SIG-M5 (cell line): ENCODE measurements around the gene PRDM2.

Experiments
- DNase-seq: peaks from one replicate; lab custom pipeline; 2025; lab: John Stamatoyannopoulos, UW

Gene PRDM2

DNA sequence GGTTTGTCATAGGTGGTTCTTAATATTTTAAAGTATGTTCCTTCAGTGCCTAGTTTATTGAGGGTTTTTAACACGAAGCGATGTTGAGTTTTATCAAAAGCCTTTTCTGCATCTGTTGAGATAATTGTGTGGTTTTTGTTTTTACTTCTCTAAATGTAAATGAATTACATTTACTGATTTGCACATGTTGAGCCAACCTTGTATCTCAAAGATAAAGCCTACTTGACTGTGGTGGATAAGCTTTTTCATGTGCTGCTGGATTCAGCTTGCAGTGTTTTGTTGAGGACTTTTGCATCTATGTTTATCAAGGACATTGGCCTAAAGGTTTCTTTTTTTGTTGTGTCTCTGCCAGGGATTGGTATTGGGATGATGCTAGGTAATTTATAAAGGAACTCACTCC, 142.5 kb downstream of the PRDM2 start:
- no peak for DNase-seq

DNA sequence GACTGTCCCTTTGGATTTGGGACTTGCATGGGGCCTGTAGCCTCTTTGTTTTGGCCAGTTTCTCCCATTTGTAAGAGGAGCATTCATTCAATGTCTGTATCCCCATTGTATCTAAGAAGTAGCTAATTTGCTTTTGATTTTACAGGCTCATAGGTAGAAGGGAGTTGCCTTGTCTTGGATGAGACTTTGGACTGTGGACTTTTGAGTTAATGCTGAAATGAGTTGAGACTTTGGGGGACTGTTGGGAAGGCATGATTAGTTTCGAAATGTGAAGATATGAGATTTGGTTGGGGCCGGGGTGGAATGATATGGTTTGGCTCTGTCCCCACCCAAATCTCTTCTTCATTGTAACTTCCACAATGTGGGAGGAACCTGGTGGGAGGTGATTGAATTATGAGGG, 151.7 kb downstream of the PRDM2 start:
- no peak for DNase-seq

DNA sequence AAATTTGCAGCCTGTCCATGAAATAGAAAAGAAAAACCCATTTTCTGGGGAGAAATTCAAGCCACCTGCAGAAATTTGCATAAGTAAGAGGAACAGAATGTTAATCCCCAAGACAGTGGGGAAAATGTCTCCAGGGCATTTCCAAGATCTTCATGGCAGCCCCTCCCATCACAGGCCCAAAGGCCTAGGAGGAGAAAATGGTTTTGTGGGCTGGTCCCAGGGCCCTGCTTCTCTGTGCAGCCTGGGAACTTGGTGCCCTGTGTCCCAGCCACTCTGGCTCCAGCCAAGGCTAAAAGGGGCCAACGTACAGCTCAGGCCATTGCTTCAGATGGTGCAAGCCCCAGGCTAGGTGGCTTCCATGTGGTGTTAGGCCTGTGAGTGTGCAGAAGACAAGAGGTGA, 155.6 kb downstream of the PRDM2 start:
- DNase-seq, result no peak

DNA sequence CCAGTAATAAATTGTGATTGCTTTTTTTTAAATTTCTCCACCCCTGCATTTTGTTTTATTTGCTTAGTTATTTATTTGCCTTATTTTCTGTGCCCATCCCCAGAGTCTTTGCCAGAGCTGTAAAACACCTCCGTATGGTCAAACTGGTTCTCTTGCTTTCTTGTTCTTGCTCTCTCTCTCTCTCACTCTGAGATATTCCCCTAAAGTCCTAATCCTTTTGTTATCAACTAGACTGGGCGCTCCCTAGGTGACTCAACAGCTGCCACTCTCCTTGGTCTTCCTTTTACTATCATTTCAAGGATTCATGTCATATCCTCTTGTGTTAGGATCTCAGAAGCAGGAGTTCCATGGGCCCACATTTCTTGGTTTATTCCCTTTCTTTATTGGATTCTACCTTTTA, 160.0 kb downstream of the PRDM2 start:
- DNase-seq, result no peak

DNA sequence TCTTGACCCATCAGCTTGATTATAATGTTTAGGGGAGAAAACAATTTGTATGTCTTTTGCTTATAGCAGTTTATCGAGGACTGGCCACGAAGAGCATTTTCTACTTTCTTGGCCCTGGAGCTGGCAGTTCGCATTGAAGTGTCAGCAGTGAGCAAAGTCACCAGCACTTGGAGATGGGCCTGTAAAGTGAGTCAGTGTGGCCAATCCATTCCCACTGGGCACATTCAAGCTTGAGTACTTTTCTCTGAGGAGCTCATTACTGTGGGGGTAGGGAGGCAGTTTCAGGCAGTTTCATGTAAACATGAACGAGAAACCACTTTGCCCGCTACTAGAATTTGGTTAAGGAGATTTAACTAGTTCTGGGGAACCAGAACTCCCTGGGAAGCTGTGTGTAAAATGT, 164.8 kb downstream of the PRDM2 start:
- DNase-seq, result no peak

DNA sequence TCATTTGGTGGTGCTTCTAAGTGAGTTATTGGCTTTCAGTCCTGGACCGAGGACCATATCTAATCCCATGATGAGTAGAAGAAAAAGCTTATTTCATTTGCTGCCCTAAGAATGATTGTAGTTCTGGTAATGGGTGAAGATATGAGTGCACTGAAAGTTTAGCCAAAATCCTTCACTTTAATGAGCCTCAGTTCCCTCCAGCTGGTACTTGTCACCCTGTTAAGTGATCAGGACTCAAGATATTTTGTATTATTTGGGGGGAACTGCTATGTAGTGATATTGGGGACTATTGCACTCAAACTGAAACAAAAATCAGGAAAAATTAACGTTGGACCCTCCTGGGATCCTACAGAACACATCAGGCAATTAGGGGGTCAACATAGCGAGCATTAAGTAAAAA, 165.9 kb downstream of the PRDM2 start:
- DNase-seq, result no peak

DNA sequence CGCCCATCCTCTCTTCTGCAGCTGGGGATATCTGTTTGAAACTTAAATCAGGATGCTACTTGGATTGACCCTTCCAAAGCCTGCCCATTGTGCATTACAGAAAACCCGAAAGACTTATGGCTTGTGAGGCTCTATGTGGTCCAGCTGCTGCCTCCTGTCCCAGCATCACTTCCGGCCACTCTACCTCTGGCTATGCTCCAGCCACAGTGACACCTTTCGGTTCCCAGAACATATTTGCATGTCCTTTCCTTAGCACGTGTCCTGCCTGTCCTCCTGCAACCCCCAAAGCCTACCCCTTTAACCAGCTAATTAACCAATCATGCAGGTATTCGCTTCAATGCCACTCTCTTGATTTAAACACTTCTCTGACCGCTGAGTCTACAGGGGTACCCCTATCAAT, 167.6 kb downstream of the PRDM2 start:
- DNase-seq, result no peak

DNA sequence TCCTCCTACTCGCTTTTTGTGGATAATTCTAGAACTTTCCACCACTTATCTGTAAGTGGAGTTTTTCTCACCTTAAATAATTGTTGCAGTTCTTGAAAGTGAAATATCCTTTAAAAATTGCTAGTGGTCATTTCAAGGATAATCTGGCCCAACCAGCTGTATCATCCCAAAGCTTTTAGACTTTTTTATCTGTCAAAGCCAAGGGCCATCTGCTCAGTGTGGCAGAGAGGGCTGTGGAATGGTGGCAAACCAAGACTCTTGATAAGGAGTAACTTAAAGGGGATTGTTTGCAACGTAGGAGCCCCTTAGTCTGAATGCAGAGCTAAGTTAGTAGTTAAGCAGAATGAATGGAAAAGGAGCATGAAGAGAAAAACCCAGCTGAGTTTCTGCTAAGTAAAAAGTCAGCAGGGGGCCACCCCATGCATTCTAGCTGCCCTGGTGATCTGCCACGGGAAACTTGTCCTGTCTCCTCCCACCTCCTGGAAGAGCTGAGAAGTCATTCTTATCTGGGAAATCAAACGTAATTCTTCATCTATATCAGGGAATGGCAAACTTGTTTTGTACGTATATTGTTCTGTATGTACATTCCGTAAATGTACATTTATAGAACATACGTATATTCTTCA, 169.3 kb downstream of the PRDM2 start:
- DNase-seq, result no peak

DNA sequence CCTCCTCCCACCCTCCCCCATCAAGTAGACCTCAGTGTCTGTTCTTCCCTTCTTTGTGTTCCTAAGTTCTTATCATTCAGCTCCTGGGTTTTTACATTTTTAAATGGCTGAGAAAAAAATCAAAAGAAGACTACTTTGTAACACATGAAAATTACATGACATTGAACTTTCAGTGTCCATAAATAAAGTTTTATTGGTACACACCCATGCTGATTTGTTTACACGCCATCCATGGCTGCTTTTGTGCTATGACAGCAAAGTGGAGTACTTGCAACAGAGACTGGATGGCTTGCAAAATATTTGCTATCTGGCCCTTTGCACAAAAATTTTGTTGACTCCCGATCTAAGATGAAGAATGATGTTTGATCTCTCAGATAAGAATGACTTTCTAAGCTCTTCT, 171.4 kb downstream of the PRDM2 start:
- DNase-seq, result no peak

DNA sequence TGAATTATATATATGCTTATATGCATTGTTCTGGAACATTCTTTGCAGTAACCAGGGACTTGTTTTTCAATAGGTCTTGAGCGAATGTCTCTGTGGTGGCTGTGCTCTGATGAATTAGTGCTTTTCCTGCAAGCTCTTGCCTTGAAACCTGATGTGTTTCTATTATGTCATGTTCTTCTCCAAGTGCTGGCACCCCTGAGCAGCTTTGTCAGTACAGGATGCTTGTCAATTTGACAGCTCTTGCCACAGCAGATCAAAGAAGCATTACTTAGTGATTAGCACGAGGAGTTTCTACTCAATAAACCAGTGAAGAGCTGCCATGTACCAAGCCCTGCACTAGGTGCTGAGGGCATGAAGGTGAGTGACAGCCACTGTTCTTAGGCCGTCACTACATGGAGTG, 171.9 kb downstream of the PRDM2 start:
- no peak for DNase-seq

DNA sequence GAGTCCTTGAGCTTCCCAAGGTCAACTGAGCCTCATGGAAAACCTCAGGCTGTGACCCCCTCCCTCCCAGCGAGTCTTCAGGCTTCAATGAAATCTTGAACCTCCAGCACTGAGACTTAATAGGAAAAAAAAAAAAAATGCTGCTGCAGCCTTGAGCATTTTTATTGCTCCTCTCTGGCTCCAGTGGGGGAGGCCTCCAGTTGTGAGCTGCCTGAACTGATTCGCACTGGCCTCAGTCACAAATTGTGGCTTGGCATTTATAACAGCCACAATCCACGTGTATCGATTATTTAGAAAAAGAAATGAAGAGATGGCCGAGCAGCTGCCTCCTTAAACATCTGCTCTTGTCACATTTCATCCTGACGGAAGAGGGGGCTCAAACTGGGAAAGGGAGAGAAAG, 173.0 kb downstream of the PRDM2 start:
- DNase-seq, result no peak
